A673 (cell line): Measurements from ENCODE around the gene P4HB. TPM values are rescaled to one million over a fixed set of nuclear protein-coding genes. Genes with fewer than 3 reads are reported as not detected.

Source experiments
- BruUV-seq: library from RNA; stranded (reverse); fragments of 400-500 nt; replicated peaks from 2 replicates; lab custom pipeline; 2021; lab: Mats Ljungman, UMichigan
- CTCF ChIA-PET: fragments of 300-600 bp; sonication (Branson Sonifier 250); formaldehyde crosslinking; loops from one replicate; lab custom pipeline; 2022; ENCODE audit warnings: antibody characterized with exemption; lab: Charles Lee
- POLR2A ChIA-PET: fragments of 300-600 bp; sonication (Branson Sonifier 250); formaldehyde crosslinking; loops from one replicate; lab custom pipeline; 2022; ENCODE audit warnings: antibody characterized with exemption; ENCODE audit not compliant: low non-redundant PET; lab: Charles Lee
- DNase-seq: peaks from one replicate; pipeline ENCODE4 v3.0.0-alpha.2; 2015; ENCODE audit warnings: low spot score
- H3K27ac ChIP-seq: fragments of 200-600 bp; sonication (generic); 2 replicates; pipeline ENCODE4 v1.5.1; 2016; ENCODE audit warnings: mixed run types, low read depth, mild to moderate bottlenecking, mixed read lengths, antibody characterized with exemption, low read length; ENCODE audit not compliant: poor library complexity, severe bottlenecking
- H3K27me3 ChIP-seq: fragments of 200-600 bp; sonication (generic); replicated peaks from 2 replicates; pipeline ENCODE4 v1.6.1; 2017; ENCODE audit warnings: mixed run types, low read depth, mild to moderate bottlenecking, mixed read lengths, antibody characterized with exemption, low read length; ENCODE audit not compliant: insufficient read depth, poor library complexity
- H3K36me3 ChIP-seq: fragments of 200-600 bp; sonication (generic); 2 replicates; pipeline ENCODE4 v1.6.1; 2016; ENCODE audit warnings: mixed run types, mild to moderate bottlenecking, mixed read lengths, antibody characterized with exemption, low read length; ENCODE audit not compliant: insufficient read depth, poor library complexity, severe bottlenecking
- H3K4me1 ChIP-seq: fragments of 200-600 bp; sonication (generic); 2 replicates; pipeline ENCODE4 v1.6.1; 2017; ENCODE audit warnings: mixed run types, mild to moderate bottlenecking, mixed read lengths, antibody characterized with exemption, low read length; ENCODE audit not compliant: insufficient read depth, poor library complexity, severe bottlenecking
- H3K4me3 ChIP-seq: fragments of 200-600 bp; sonication (generic); 2 replicates; pipeline ENCODE4 v1.5.1; 2016; ENCODE audit warnings: low read depth, mixed run types, mild to moderate bottlenecking, mixed read lengths, low read length; ENCODE audit not compliant: poor library complexity, severe bottlenecking
- H3K9me3 ChIP-seq: fragments of 200-600 bp; sonication (generic); 2 replicates; pipeline ENCODE4 v1.6.1; 2016; ENCODE audit warnings: mixed run types, low read depth, mild to moderate bottlenecking, mixed read lengths, antibody characterized with exemption, low read length; ENCODE audit not compliant: poor library complexity, severe bottlenecking
- EZH2 ChIP-seq: fragments of 200-600 bp; sonication (generic); IDR thresholded peaks from 2 replicates; pipeline ENCODE4 v1.6.1; 2017; ENCODE audit warnings: borderline replicate concordance, low read depth, mild to moderate bottlenecking, mixed read lengths, antibody characterized with exemption, low read length; ENCODE audit not compliant: poor library complexity, severe bottlenecking
- intact Hi-C: fragments of 100-400 bp; cut with micrococcal nuclease; formaldehyde crosslinking; loops from one replicate; pipeline ENCODE4 v1.10.0; 2022; ENCODE audit not compliant: unreplicated experiment
- total RNA-seq: library from RNA; stranded (reverse); gene quantifications from 2 replicates; pipeline ENCODE4 v1.2.3, GENCODE V29; 2021
- TF ChIP-seq, protein P1 (sequence below): fragments of 300-800, 200-600 bp; sonication (generic); conservative IDR thresholded peaks from 2 replicates; pipeline ENCODE4 v1.5.1; 2017; ENCODE audit warnings: low read depth, mild to moderate bottlenecking, antibody characterized with exemption, low read length, moderate library complexity, mixed read lengths

The P4HB gene
- total RNA-seq, 1 experiment from 2014 or later = 503 TPM

DNA sequence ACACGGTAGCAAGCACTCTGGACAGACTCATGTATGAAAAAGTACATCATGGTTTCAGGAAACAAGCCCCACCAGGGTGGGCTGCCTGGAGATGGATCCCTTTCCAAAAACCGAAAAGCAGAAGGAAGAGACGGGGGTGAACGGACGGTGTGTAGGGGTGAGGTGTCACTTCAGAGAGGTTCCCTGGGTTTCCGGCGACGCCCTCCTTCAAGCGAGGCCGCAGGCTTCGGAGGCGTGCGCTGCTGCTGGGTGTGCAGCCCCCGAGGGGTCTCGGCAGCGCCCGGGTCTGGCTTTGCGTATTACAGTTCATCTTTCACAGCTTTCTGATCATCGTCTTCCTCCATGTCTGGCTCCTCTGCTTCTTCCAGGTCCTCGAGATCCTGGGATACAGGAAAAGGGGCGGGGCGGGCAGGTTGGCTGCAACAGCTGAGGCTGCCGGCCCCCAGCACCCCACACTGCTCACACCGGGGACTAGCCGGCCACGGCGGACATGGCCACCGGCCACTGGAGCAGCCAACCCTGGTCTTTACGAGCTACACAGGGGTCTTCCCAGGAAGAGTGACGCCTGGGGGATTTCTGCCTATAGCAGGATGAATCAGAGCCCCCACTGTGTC, 16.5 kb downstream of the P4HB start:
- TF ChIP-seq, protein P1, sequence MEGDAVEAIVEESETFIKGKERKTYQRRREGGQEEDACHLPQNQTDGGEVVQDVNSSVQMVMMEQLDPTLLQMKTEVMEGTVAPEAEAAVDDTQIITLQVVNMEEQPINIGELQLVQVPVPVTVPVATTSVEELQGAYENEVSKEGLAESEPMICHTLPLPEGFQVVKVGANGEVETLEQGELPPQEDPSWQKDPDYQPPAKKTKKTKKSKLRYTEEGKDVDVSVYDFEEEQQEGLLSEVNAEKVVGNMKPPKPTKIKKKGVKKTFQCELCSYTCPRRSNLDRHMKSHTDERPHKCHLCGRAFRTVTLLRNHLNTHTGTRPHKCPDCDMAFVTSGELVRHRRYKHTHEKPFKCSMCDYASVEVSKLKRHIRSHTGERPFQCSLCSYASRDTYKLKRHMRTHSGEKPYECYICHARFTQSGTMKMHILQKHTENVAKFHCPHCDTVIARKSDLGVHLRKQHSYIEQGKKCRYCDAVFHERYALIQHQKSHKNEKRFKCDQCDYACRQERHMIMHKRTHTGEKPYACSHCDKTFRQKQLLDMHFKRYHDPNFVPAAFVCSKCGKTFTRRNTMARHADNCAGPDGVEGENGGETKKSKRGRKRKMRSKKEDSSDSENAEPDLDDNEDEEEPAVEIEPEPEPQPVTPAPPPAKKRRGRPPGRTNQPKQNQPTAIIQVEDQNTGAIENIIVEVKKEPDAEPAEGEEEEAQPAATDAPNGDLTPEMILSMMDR = no peak
- no peak for TF ChIP-seq EZH2
- ChIA-PET CTCF (no interaction called here), POLR2A (no interaction called here)
- no peak for DNase-seq
- Histone ChIP-seq H3K27ac (no peak overlapping the region), H3K4me1 (no peaks in the 10 kb centered on the region), H3K4me3 (no peak overlapping the region), H3K9me3 (no peaks in the 10 kb centered on the region), H3K27me3 (no peaks in the 10 kb centered on the region), H3K36me3 (peaks cover 55% of the 10 kb centered on the region)
- intact Hi-C loops = no loop called here
- BruUV-seq = no TSS peak

DNA sequence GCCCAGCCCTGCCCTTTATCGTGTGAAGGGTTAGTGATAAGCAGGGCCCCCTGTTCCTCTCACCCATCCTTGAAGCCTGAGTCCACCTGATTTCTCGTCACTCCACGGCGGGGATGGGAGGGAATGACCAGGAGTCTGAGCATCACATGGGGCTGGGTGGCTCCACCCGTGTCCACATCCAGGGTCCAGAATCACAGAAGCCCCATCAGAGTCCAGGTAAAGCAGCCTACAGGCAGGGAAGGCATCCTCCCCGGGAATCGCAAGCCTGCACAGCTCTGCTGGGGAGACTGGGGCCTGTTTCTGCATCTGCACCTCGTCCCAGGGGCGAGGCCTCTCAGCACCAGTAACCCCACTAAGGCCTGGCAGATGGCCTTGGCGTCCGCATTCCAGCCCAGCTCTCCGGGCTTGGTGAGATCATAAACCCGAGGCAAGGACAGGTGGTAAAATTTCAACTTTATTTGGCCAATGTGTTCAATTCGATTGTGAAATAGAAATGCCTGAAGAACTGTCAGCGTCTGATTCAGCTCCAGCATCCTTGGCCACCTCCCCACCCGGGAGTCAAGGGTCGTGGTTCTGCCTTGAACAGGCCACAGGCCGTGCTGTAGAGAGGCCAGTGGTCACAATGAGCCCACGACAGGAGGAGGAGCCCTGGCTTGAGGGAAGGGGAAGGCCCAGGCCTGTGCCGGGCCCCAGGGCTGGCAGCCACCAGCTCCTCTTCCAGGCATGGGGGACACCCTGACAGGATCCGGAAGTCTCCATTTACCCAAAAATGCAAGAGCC, 17.4 kb downstream of the P4HB start:
- DNase-seq = no peak
- POLR2A ChIA-PET = no interaction called here

DNA sequence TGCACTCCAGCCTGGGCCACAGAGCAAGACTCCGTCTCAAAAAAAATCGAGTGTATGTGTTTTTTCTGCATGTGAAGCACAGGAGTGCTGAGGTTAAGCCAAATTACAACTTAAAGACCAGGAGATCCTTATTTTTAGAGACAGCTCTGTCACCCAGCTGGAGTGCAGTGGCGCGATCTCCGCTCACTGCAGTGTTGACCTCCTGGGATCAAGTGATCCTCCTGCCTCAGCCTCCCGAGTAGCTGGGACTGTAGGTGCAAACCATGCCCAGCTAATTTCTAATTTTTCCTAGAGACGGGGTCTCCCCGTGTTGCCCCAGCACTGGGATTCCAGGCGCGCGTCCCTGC, 18.0 kb downstream of the P4HB start:
- no peak for TF ChIP-seq EZH2
- TF ChIP-seq, protein P1 = no peak
- no peak for DNase-seq
- POLR2A ChIA-PET = no interaction called here
- no peaks in the 10 kb centered on the region for H3K9me3 ChIP-seq
- no peak overlapping the region for H3K4me3 ChIP-seq
- no peak overlapping the region for H3K27ac ChIP-seq
- H3K36me3 ChIP-seq = peaks cover 46% of the 10 kb centered on the region
- no peaks in the 10 kb centered on the region for H3K4me1 ChIP-seq
- CTCF ChIA-PET = no interaction called here
- BruUV-seq = no TSS peak
- no peaks in the 10 kb centered on the region for H3K27me3 ChIP-seq
- intact Hi-C loops = no loop called here

More for the DNA sequence above, 17.4 kb downstream of the P4HB start:
- no peak for TF ChIP-seq EZH2
- TF ChIP-seq, protein P1 = no peak
- peaks cover 49% of the 10 kb centered on the region for H3K36me3 ChIP-seq
- H3K27ac ChIP-seq = no peak overlapping the region
- intact Hi-C loops = no loop called here
- H3K4me3 ChIP-seq = no peak overlapping the region
- H3K9me3 ChIP-seq = no peaks in the 10 kb centered on the region
- H3K27me3 ChIP-seq = no peaks in the 10 kb centered on the region
- H3K4me1 ChIP-seq = no peaks in the 10 kb centered on the region
- BruUV-seq = no TSS peak
- CTCF ChIA-PET = no interaction called here
